ENCODE measurements around the gene CIC.

DNA sequence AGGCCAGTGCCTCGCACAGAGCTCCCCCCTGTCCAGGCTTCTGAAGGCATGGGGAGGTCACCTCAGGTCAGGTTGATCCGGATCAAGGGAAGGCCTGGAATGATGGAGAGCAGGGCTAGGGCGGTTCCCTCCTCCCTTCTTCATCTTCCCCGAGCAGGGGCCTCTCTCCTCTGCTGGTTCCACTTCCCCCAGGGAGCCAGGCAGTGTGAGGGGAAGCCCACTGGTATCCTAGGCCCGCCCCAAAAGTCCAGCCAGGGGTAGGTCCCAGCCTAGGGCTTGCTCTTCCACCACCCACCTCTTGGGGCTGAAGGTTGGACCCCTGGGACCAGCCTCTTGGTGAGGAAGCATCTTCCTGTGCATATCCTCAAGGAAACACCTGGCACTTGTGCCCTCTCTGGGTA lies 16.5 kb downstream of the CIC start:
- TF ChIP-seq, protein P1, sequence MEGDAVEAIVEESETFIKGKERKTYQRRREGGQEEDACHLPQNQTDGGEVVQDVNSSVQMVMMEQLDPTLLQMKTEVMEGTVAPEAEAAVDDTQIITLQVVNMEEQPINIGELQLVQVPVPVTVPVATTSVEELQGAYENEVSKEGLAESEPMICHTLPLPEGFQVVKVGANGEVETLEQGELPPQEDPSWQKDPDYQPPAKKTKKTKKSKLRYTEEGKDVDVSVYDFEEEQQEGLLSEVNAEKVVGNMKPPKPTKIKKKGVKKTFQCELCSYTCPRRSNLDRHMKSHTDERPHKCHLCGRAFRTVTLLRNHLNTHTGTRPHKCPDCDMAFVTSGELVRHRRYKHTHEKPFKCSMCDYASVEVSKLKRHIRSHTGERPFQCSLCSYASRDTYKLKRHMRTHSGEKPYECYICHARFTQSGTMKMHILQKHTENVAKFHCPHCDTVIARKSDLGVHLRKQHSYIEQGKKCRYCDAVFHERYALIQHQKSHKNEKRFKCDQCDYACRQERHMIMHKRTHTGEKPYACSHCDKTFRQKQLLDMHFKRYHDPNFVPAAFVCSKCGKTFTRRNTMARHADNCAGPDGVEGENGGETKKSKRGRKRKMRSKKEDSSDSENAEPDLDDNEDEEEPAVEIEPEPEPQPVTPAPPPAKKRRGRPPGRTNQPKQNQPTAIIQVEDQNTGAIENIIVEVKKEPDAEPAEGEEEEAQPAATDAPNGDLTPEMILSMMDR (IDR thresholded peaks at IDR 0.05): no peak
- TF ChIP-seq ZFX (IDR thresholded peaks at IDR 0.05; ENCODE audit: borderline replicate concordance): no peak
